ENCODE data around the gene FBXW11.

DNA sequence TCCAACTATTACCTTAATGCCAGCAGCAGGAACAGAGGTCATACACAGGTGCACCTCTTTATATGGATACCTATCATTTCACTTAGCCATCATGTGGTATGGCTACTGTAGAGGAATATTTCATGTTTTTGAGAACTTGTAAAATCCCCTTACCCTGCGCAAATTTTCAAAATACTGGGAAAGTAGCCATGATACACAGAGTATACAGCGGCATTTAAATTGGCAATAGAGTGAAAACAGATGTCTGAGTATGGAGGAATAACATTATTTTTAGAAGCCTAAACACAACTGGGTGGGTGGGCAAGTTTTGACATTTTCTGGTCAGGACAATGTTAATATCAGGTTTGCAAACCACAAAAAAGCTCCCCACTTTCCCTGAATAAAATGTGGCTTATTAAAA lies 111.4 kb downstream of the FBXW11 start:
- TF ChIP-seq NR1H2 (CRISPR knock-in tag; IDR thresholded peaks at IDR 0.05), result no peak
- TF ChIP-seq, protein P1, sequence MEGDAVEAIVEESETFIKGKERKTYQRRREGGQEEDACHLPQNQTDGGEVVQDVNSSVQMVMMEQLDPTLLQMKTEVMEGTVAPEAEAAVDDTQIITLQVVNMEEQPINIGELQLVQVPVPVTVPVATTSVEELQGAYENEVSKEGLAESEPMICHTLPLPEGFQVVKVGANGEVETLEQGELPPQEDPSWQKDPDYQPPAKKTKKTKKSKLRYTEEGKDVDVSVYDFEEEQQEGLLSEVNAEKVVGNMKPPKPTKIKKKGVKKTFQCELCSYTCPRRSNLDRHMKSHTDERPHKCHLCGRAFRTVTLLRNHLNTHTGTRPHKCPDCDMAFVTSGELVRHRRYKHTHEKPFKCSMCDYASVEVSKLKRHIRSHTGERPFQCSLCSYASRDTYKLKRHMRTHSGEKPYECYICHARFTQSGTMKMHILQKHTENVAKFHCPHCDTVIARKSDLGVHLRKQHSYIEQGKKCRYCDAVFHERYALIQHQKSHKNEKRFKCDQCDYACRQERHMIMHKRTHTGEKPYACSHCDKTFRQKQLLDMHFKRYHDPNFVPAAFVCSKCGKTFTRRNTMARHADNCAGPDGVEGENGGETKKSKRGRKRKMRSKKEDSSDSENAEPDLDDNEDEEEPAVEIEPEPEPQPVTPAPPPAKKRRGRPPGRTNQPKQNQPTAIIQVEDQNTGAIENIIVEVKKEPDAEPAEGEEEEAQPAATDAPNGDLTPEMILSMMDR (IDR thresholded peaks at IDR 0.05), result no peak
- no peak for TF ChIP-seq ZNF396 (CRISPR knock-in tag; IDR thresholded peaks at IDR 0.05; ENCODE audit: borderline replicate concordance)
- TF ChIP-seq, protein P2, sequence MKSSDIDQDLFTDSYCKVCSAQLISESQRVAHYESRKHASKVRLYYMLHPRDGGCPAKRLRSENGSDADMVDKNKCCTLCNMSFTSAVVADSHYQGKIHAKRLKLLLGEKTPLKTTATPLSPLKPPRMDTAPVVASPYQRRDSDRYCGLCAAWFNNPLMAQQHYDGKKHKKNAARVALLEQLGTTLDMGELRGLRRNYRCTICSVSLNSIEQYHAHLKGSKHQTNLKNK (CRISPR knock-in tag; IDR thresholded peaks at IDR 0.05), result no peak
- no peak for TF ChIP-seq FOXP1 (CRISPR knock-in tag; IDR thresholded peaks at IDR 0.05; ENCODE audit: borderline replicate concordance)
